ENCODE results near the gene PRIMA1. TPM values are rescaled to one million over a fixed set of nuclear protein-coding genes. Genes with fewer than 3 reads are reported as not detected.

PRIMA1 gene
- total RNA-seq, 1 donor: not detected

GRCh38 chr14:93732524-93732923 lies 55.8 kb downstream of the PRIMA1 start:
- no peak overlapping the region for H2AFZ ChIP-seq (ENCODE audit: low read length)
- no peaks in the 10 kb centered on the region for H3K4me1 ChIP-seq (ENCODE audit: insufficient read depth, low read length)
- no peaks in the 10 kb centered on the region for H3K79me2 ChIP-seq (ENCODE audit: insufficient read depth, low read length)
- H3K36me3 ChIP-seq (ENCODE audit: insufficient read depth, low read length): no peaks in the 10 kb centered on the region
- no peaks in the 10 kb centered on the region for H4K20me1 ChIP-seq (ENCODE audit: insufficient read depth, low read length)
- no peaks in the 10 kb centered on the region for H3K9me3 ChIP-seq (ENCODE audit: low read depth, low read length)
- H3K4me2 ChIP-seq (ENCODE audit: insufficient read depth, low read length): no peak overlapping the region
- no peak for TF ChIP-seq CTCF (IDR thresholded peaks at IDR 0.05; ENCODE audit: extremely low read depth, low read depth, low read length)
- no peaks in the 10 kb centered on the region for H3K27me3 ChIP-seq (ENCODE audit: insufficient read depth, low read length)
- peak; percentile 43 for DNase-seq (ENCODE audit: insufficient read length, low spot score, missing footprints)
- no peak overlapping the region for H3K27ac ChIP-seq (ENCODE audit: low read depth, low read length)
- no peak overlapping the region for H3K4me3 ChIP-seq (ENCODE audit: insufficient read depth, low read length)

DNA sequence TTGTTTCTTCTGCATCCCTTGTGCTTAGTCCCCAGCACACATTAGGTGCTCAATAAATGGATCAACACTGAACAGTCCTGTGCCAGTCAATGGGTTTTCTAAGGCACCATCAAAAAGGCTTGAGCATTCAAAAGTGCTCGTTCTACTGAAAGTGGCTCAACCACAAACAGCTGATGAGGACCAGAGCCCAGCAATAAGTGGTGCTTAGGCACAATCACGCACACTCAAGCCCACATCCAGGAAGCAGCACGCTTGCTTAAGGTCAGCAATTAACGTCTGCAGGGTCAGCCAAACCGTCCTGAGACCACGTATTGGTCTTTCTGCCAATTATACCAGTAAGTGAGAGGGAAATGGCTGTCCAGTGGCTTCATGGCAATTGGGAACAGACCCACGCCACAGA lies 56.5 kb downstream of the PRIMA1 start:
- Histone ChIP-seq H3K36me3 (ENCODE audit: insufficient read depth, low read length) (no peaks in the 10 kb centered on the region), H3K27me3 (ENCODE audit: insufficient read depth, low read length) (no peaks in the 10 kb centered on the region), H2AFZ (ENCODE audit: low read length) (no peak overlapping the region), H3K4me3 (ENCODE audit: insufficient read depth, low read length) (no peak overlapping the region), H3K4me1 (ENCODE audit: insufficient read depth, low read length) (no peaks in the 10 kb centered on the region), H3K27ac (ENCODE audit: low read depth, low read length) (no peak overlapping the region), H3K4me2 (ENCODE audit: insufficient read depth, low read length) (no peak overlapping the region), H3K9me3 (ENCODE audit: low read depth, low read length) (no peaks in the 10 kb centered on the region), H4K20me1 (ENCODE audit: insufficient read depth, low read length) (no peaks in the 10 kb centered on the region), H3K79me2 (ENCODE audit: insufficient read depth, low read length) (no peaks in the 10 kb centered on the region)
- peak; percentile 50 for DNase-seq (ENCODE audit: insufficient read length, low spot score, missing footprints)
- no peak for TF ChIP-seq CTCF (IDR thresholded peaks at IDR 0.05; ENCODE audit: extremely low read depth, low read depth, low read length)

DNA sequence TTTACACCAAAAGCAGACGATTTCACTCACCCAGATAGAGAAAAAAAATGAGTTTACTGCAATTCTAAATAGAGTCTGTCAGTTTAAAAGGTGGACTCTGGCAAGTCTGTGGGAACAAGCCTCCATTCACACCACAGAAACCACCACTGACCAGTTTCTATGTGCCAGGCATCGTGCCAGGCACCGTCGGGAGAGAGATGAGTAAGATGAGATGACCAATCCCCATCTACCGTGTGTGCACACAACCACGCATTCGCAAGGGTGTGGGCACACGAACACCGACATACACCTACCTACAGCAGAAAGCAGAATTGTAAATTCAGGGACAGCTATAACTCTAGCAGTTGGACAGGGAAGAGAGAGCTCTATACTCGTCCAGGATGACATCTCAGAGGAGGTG lies 58.3 kb downstream of the PRIMA1 start:
- Histone ChIP-seq H2AFZ (ENCODE audit: low read length) (no peak overlapping the region), H3K27me3 (ENCODE audit: insufficient read depth, low read length) (no peaks in the 10 kb centered on the region), H3K4me3 (ENCODE audit: insufficient read depth, low read length) (no peak overlapping the region), H3K4me1 (ENCODE audit: insufficient read depth, low read length) (no peaks in the 10 kb centered on the region), H3K4me2 (ENCODE audit: insufficient read depth, low read length) (no peak overlapping the region), H3K27ac (ENCODE audit: low read depth, low read length) (no peak overlapping the region), H4K20me1 (ENCODE audit: insufficient read depth, low read length) (no peaks in the 10 kb centered on the region), H3K9me3 (ENCODE audit: low read depth, low read length) (no peaks in the 10 kb centered on the region), H3K79me2 (ENCODE audit: insufficient read depth, low read length) (no peaks in the 10 kb centered on the region), H3K36me3 (ENCODE audit: insufficient read depth, low read length) (no peaks in the 10 kb centered on the region)
- peak; percentile 65 for DNase-seq (ENCODE audit: insufficient read length, low spot score, missing footprints)
- no peak for TF ChIP-seq CTCF (IDR thresholded peaks at IDR 0.05; ENCODE audit: extremely low read depth, low read depth, low read length)

DNA sequence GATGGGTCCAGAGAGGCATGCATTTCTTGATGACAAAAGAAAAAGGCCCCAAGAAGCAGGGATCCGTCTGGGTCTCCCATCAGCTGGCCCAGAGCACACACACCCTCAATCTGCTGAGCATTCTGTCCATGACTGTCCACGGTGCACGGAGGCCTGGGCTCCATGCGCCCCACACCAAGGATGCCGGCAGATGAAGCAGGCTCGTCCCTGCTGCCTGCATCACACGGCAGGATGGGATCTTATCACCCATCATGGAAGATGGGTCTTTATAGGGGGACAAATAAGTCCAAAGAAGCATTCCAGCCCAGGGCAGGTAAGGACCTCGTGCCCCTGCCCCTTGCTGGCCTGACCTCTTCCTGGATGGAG lies 59.7 kb downstream of the PRIMA1 start:
- Histone ChIP-seq H3K4me3 (ENCODE audit: insufficient read depth, low read length) (no peak overlapping the region), H3K36me3 (ENCODE audit: insufficient read depth, low read length) (no peaks in the 10 kb centered on the region), H3K9me3 (ENCODE audit: low read depth, low read length) (no peaks in the 10 kb centered on the region), H2AFZ (ENCODE audit: low read length) (no peak overlapping the region), H3K4me1 (ENCODE audit: insufficient read depth, low read length) (no peaks in the 10 kb centered on the region), H4K20me1 (ENCODE audit: insufficient read depth, low read length) (no peaks in the 10 kb centered on the region), H3K27ac (ENCODE audit: low read depth, low read length) (no peak overlapping the region), H3K79me2 (ENCODE audit: insufficient read depth, low read length) (no peaks in the 10 kb centered on the region), H3K4me2 (ENCODE audit: insufficient read depth, low read length) (no peak overlapping the region), H3K27me3 (ENCODE audit: insufficient read depth, low read length) (no peaks in the 10 kb centered on the region)
- peak; percentile 35 for DNase-seq (ENCODE audit: insufficient read length, low spot score, missing footprints)
- no peak for TF ChIP-seq CTCF (IDR thresholded peaks at IDR 0.05; ENCODE audit: extremely low read depth, low read depth, low read length)
